ENCODE data around the gene SLC26A3. TPM values are rescaled to one million over a fixed set of nuclear protein-coding genes. Genes with fewer than 3 reads are reported as not detected.

Gene SLC26A3
- total RNA-seq, 1 experiment from 2014 or later = not detected

Other genes with a start within 250 kb of the SLC26A3 start
- 13.5 and 18.4 TPM in 2 replicates for gene COG5, start 239.3 kb downstream of the SLC26A3 start, total RNA-seq (2014; rRNA removed; shearing (Covaris generic))
- 22.9 and 28.6 TPM in 2 replicates for gene DUS4L, start 239.3 kb downstream of the SLC26A3 start, total RNA-seq (2014; rRNA removed; shearing (Covaris generic))
- 26.8 and 31.0 TPM in 2 replicates for gene BCAP29, start 223.0 kb downstream of the SLC26A3 start, total RNA-seq (2014; rRNA removed; shearing (Covaris generic))
- 0.04 TPM in 1 of 2 replicates, not detected in the other for gene SLC26A4, start 142.4 kb downstream of the SLC26A3 start, total RNA-seq (2014; rRNA removed; shearing (Covaris generic))
- gene CBLL1, start 59.1 kb downstream of the SLC26A3 start, total RNA-seq (2014; rRNA removed; shearing (Covaris generic)) = 28.1 and 28.2 TPM in 2 replicates
- 58.5 and 65.1 TPM in 2 replicates for gene DLD, start 88.0 kb upstream of the SLC26A3 start, total RNA-seq (2014; rRNA removed; shearing (Covaris generic))
- gene LAMB1, start 199.9 kb upstream of the SLC26A3 start, total RNA-seq (2014; rRNA removed; shearing (Covaris generic)) = 61.0 and 77.2 TPM in 2 replicates

Data from H7 (cell line).